HG03378 (cell line): Measurements from ENCODE around the gene INPP5A.

Experiments used
- ATAC-seq: cut with Tn5 transposase; IDR thresholded peaks from one replicate; pipeline ENCODE4 v1.9.1; 2021; ENCODE audit warnings: mild to moderate bottlenecking, moderate library complexity; ENCODE audit not compliant: unreplicated experiment

Gene INPP5A

GRCh38 chr10:132685921-132686680, 148.5 kb downstream of the INPP5A start:
- no peak for ATAC-seq

GRCh38 chr10:132687181-132687892, 149.8 kb downstream of the INPP5A start:
- ATAC-seq: no peak

GRCh38 chr10:132687893-132688579, 150.4 kb downstream of the INPP5A start:
- no peak for ATAC-seq

GRCh38 chr10:132688580-132689420, 151.2 kb downstream of the INPP5A start:
- no peak for ATAC-seq

- no peak for ATAC-seq
Observed at GRCh38 chr10:132689721-132690360, 152.3 kb downstream of the INPP5A start.

- ATAC-seq: no peak
Observed at GRCh38 chr10:132690401-132690800, 152.8 kb downstream of the INPP5A start.

- no peak for ATAC-seq
Observed at GRCh38 chr10:132690821-132691610, 153.4 kb downstream of the INPP5A start.

GRCh38 chr10:132691711-132692153, 154.1 kb downstream of the INPP5A start:
- ATAC-seq: no peak

- ATAC-seq: no peak
Observed at GRCh38 chr10:132692311-132692710, 154.7 kb downstream of the INPP5A start.

GRCh38 chr10:132693676-132694075, 156.1 kb downstream of the INPP5A start:
- no peak for ATAC-seq

GRCh38 chr10:132696204-132696603, 158.6 kb downstream of the INPP5A start:
- ATAC-seq: no peak

GRCh38 chr10:132696728-132697577, 159.4 kb downstream of the INPP5A start:
- ATAC-seq: no peak

GRCh38 chr10:132697578-132698200, 160.1 kb downstream of the INPP5A start:
- ATAC-seq: no peak

GRCh38 chr10:132698211-132698751, 160.7 kb downstream of the INPP5A start:
- ATAC-seq: no peak

GRCh38 chr10:132698761-132699391, 161.3 kb downstream of the INPP5A start:
- ATAC-seq: no peak

GRCh38 chr10:132699411-132700155, 162.0 kb downstream of the INPP5A start:
- ATAC-seq: no peak
